Measurements from ENCODE around the gene WFDC10A.
"Not testable (repeated sequence)": the region's sequence is repeated elsewhere in the genome, so short reads cannot be mapped to it uniquely, and the experiment has no call there.

Gene WFDC10A

DNA sequence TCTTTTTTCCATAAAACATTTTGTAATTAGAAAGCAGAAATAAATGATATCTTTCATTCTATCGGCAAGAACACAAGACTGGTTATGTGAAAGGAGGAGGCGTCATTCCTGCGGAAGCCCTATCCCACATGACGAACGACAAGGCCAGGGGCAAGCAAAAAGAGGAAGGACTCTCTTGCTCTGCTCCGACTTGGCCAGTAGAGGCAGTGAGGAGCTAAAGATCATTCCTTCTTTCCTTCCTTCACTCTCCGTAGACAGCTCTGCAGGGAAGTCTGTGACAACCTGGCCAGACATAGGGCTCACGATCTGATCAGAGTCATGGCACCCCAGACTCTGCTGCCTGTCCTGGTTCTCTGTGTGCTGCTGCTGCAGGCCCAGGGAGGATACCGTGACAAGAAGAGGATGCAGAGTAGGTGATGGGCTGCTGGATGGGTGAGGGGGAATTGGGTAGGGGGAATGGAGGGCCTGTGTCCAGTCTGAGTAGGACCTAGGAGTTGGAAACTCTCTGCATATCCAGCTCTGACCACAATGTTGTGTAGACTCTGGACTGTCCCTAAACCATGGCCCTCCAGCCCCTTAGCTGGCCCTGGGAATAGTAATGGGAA, at the start of gene WFDC10A:
TSS of gene WFDC10A (plus strand) at position 244 of the 605 bp plus-strand sequence. CDS start at position 319, 75 bp downstream.
- no peak for DNase-seq

DNA sequence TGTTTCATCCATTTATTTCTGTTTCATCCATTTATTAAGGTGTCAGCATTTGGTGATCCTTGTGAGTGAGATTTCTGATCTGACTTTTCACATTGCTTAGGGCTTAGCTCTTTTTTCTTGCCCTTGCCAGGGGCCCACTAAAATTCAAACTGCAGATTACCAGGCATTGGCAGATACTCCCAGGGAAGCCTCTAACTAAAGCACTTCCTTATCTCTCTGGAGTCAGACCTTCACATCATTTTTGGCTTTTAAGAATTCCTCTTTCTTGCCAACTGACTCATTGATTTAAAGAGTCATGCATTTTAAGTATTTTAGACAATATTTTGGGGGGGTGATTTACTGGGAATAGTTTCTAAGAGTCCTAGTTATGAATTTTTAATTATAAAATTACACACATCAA, 47.8 kb upstream of the WFDC10A start:
- no peak for DNase-seq

- no peak for DNase-seq
Measured at GRCh38 chr20:45583502-45583901, 46.0 kb upstream of the WFDC10A start.

GRCh38 chr20:45584294-45584693, 45.2 kb upstream of the WFDC10A start:
- not testable (repeated sequence) for DNase-seq

- DNase-seq: not testable (repeated sequence)
Measured at GRCh38 chr20:45585986-45586385, 43.6 kb upstream of the WFDC10A start.

DNA sequence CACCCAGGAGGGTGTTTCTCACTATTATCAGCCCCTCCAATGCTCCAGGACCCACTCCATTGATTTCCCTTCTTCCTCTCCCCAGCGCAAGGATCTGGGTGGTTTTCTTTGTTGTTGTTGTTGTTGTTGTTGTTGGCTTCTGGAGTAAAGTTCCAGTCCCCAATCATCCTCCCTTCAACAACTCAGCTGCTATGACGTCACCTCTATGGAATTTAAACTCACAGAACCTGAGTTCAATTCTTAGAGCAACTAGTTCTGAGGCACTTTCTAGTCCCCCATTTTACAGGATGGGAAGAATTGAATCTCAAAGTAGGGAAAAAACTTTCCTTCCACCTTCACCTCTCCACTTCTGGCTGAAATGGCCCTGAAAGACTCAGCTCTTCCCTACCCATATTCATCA, 40.7 kb upstream of the WFDC10A start:
- no peak for DNase-seq

DNA sequence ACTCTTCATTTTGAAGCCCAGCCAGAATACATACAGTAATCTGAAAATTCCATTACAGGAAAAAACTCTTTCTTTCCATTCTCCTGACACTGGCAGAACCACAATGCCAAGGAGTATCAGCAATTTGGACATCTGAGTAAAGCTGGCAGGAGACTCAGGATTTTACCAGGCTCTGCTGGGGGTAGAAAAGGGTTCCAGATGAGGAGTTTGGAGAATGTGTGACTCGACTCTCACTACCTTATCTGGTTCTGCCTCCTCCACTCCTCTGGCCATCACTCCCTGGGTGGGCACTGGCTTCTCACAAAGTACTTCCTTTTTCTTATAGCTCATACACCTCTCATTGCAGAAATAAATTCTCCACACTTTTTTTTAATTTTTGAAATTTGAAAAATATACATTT, 39.8 kb upstream of the WFDC10A start:
- no peak for DNase-seq

DNA sequence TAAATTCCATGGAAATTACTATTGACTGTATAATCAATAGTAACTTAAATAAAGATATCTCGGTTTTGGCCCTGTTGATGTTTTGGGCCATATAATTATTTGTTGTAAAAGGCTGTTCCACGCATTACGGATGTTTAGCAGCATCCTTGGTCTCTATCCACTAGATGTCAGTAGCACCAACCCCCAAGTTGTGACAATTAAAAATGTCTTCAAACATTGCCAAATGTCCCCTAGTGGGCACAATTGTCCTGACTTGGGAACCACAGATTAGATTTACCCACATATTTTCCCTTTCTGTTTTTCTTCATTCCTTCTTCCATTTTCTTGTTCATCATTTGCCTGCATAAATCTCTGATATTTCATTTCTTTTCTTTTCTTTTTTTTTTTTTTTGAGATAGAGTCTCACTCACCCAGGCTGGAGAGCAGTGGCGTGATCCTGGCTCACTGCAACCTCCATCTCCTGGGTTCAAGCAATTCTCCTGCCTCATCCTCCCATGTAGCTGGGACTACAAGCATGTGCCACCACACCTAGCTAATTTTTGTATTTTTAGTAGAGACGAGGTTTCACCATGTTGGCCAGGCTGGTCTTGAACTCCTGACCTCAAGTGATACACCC, 36.9 kb upstream of the WFDC10A start:
- no peak for DNase-seq

GRCh38 chr20:45593498-45593897, 36.0 kb upstream of the WFDC10A start:
- DNase-seq: no peak

DNA sequence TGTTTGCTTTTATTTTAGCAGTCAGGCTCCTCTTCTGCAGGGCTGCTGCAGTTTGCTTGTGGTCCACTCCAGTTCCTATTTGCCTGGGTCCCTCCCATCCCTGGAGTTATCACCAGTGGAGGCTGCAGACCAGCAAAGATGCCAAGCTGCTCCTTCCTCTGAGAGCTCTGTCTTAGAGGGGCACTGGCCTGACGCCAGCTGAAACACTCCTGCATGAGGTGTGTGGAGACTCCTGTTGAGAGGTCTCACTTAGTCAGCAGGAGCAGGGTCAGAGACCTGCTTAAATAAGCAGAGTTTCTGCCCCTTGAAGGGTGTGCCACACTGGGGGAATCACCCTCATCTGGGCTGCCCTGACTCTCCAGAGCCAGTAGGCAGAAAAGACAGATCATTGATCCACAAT, 34.3 kb upstream of the WFDC10A start:
- DNase-seq: no peak

GRCh38 chr20:45607810-45608209, 21.7 kb upstream of the WFDC10A start:
- no peak for DNase-seq

- no peak for DNase-seq
Measured at GRCh38 chr20:45611054-45611453, 18.5 kb upstream of the WFDC10A start.

DNA sequence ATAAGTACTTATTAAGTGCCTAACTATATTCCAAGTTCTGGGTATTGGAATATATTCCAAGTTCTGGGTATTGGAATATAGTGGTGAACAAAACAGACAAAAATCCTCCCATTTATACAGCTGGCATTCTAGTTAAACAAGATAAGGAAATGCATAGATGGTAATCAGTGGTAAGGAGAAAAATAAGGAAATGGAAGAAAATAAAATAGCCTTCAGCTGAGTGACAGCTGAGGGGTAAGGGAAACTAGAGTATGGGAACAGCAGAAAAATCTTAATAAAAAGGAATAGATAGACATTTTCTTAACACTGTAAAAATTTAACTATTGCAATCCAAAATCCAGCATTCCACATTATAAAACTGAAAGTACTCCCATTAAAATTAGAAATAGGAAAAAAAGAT, 17.2 kb upstream of the WFDC10A start:
- no peak for DNase-seq

- no peak for DNase-seq
Measured at GRCh38 chr20:45617591-45617990, 11.9 kb upstream of the WFDC10A start.

GRCh38 chr20:45621593-45621992, 7.9 kb upstream of the WFDC10A start:
- no peak for DNase-seq

DNA sequence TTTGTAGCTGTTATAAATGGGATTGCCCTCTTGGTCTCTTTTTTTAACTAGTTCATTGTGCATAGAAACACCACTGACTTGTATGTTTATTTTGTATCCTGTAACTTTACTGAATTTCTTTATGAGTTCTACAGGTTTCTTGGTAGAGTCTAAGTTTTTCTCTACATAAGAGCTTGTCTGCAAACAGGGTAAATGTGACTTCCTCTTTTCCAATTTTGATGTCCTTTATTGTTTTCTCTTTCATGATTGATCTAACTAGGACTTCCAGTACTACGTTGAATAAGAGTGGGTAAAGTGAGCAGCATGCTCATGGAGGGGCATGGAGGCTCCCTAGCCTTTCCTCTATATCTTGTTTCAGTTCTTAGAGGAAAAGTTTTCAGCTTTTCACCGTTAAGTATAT, 3.0 kb upstream of the WFDC10A start:
- DNase-seq: no peak

- DNase-seq: no peak
Measured at GRCh38 chr20:45630371-45630770, 832 bp downstream of the WFDC10A start.

- no peak for DNase-seq
Measured at GRCh38 chr20:45631184-45631583, 1.6 kb downstream of the WFDC10A start, which contains the start of gene WFDC9. Gene WFDC9, minus strand, starts transcription at chr20:45631284. Its CDS starts 21,103 bp downstream, at chr20:45610181.

DNA sequence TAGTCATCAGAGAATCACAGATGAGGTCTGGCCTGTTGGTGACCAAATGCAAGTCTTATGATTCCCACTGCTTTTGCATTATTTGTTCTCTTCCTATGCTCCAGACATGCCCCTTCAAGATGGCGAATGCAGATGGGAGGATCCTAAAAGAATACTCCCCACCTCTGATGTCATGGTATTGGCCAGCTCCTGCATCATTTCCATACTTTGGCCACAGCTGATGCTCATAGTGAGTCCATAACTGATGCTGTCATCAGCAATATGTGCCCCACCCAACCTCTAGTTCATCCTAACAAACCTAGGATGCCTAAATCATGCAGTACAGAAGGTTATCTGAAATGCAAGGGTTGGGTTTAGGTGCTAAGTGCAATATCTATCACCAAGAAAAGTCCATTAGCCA, 7.0 kb downstream of the WFDC10A start:
- no peak for DNase-seq

GRCh38 chr20:45639687-45640086, 10.1 kb downstream of the WFDC10A start:
- no peak for DNase-seq

DNA sequence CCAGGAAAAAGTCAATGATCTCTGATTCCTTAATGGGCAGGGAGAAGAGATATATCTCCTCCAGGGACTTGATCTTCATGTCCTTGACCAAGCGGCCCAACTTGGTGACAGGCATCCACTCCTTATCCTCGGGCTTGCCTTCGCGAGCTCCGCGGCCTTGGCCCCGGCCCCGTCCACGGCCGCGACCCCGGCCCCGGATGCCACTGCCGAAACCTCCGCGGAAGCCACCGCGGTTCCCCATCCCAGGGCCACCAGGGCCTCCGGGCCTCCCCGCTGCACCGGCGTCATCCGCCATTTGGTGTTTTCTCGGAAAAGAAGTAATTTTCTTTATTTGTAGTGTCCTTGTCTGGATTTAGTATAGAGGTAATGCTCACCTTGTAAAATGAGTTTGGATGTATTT, 11.5 kb downstream of the WFDC10A start:
- not testable (repeated sequence) for DNase-seq

GRCh38 chr20:45645869-45646268, 16.3 kb downstream of the WFDC10A start:
- not testable (repeated sequence) for DNase-seq

DNA sequence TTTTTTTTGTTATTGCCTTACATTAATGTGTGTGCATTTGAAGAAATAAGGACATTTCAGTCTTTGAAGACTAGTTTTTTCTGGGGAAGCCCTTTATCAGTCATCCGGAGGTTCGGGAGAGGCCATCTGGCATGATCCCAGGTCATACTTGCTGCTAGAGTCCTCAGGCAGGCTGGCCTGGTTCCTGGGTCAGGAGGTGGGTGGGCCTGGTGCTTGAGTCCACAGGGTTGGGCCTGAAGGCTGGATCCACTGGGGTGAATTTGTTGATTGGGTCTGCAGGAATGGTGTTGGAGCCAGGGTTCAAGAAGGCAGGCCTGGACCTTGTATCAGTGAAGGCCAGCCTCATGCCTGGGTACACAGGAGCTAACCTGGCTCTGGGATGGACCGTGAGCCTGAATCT, 17.3 kb downstream of the WFDC10A start:
- no peak for DNase-seq

- DNase-seq: no peak
Measured at GRCh38 chr20:45647441-45648050, 18.0 kb downstream of the WFDC10A start.
